GM23248 (cell line): ENCODE data around the gene USF2. TPM values are rescaled to one million over a fixed set of nuclear protein-coding genes. Genes with fewer than 3 reads are reported as not detected.

Experiments
- DNase-seq: peaks from one replicate; pipeline ENCODE4 v3.0.0-alpha.2; 2015
- H2AFZ ChIP-seq: fragments of 200-600 bp; sonication (generic); 2 replicates; pipeline ENCODE4 v1.6.1; 2016; ENCODE audit warnings: antibody characterized with exemption
- H3F3A ChIP-seq: fragments of 200-600 bp; sonication (generic); 2 replicates; pipeline ENCODE4 v1.6.1; 2016; ENCODE audit warnings: mild to moderate bottlenecking, antibody characterized with exemption, mixed run types; ENCODE audit not compliant: insufficient read depth
- H3K27ac ChIP-seq: fragments of 200-600 bp; sonication (generic); 2 replicates; pipeline ENCODE4 v1.5.1; 2016; ENCODE audit warnings: mild to moderate bottlenecking
- H3K27me3 ChIP-seq: fragments of 200-600 bp; sonication (generic); replicated peaks from 2 replicates; pipeline ENCODE4 v1.6.1; 2016; ENCODE audit warnings: mild to moderate bottlenecking; ENCODE audit not compliant: insufficient read depth
- H3K36me3 ChIP-seq: fragments of 200-600 bp; sonication (generic); 2 replicates; pipeline ENCODE4 v1.6.1; 2016; ENCODE audit warnings: low read depth, mild to moderate bottlenecking
- H3K4me1 ChIP-seq: fragments of 200-600 bp; sonication (generic); 2 replicates; pipeline ENCODE4 v1.6.1; 2016; ENCODE audit warnings: mild to moderate bottlenecking; ENCODE audit not compliant: insufficient read depth
- H3K4me2 ChIP-seq: fragments of 200-600 bp; sonication (generic); one replicate; pipeline ENCODE4 v1.6.1; 2016; ENCODE audit warnings: mild to moderate bottlenecking; ENCODE audit not compliant: unreplicated experiment
- H3K4me3 ChIP-seq: fragments of 200-600 bp; sonication (generic); 2 replicates; pipeline ENCODE4 v1.5.1; 2016; ENCODE audit warnings: mild to moderate bottlenecking
- H3K79me2 ChIP-seq: fragments of 200-600 bp; sonication (generic); 2 replicates; pipeline ENCODE4 v1.6.1; 2016; ENCODE audit warnings: mild to moderate bottlenecking; ENCODE audit not compliant: insufficient read depth
- H3K9ac ChIP-seq: fragments of 200-600 bp; sonication (generic); 2 replicates; pipeline ENCODE4 v1.6.1; 2016; ENCODE audit warnings: mild to moderate bottlenecking
- H3K9me2 ChIP-seq: fragments of 200-600 bp; sonication (generic); 2 replicates; pipeline ENCODE4 v1.6.1; 2016; ENCODE audit warnings: mixed run types, mild to moderate bottlenecking, moderate library complexity; ENCODE audit not compliant: insufficient read depth
- H3K9me3 ChIP-seq: fragments of 200-600 bp; sonication (generic); one replicate; pipeline ENCODE4 v1.6.1; 2017; ENCODE audit warnings: low read depth
- H4K20me1 ChIP-seq: fragments of 200-600 bp; sonication (generic); 2 replicates; pipeline ENCODE4 v1.6.0; 2016; ENCODE audit not compliant: insufficient read depth
- EZH2 ChIP-seq: fragments of 200-600 bp; sonication (generic); IDR thresholded peaks from 2 replicates; pipeline ENCODE4 v1.6.1; 2018; ENCODE audit warnings: antibody characterized with exemption, mild to moderate bottlenecking; ENCODE audit not compliant: insufficient read depth, poor library complexity, severe bottlenecking
- EZH2phosphoT487 ChIP-seq: fragments of 200-600 bp; sonication (generic); IDR thresholded peaks from 2 replicates; pipeline ENCODE4 v1.6.1; 2018; ENCODE audit warnings: antibody characterized with exemption, moderate library complexity, mild to moderate bottlenecking, low read depth; ENCODE audit not compliant: insufficient read depth
- WGBS, 2 experiments: methylation state at CpG; one replicate each; pipeline ENCODE4 v1.1.6; 2015 to 2017; ENCODE audit warnings: low lambda C conversion rate in 2 of 2, low coverage in 1 of 2; ENCODE audit errors: missing lambda C conversion rate in 2 of 2; 5-methylcytosine and 5-hydroxymethylcytosine counted together
- in situ Hi-C: fragments of 300-500 bp; cut with MboI; formaldehyde crosslinking; loops from 2 replicates; pipeline ENCODE4 v1.15.0; 2020
- polyA plus RNA-seq: library from polyadenylated mRNA; unstranded; fragments of >200 nt; fragmentation: Nextera tagmentation; extraction: Ambion mirVana; gene quantifications from 2 replicates; pipeline ENCODE4 v1.2.1, GENCODE V29; 2016
- total RNA-seq: library from RNA; depleted of rRNA; stranded (reverse); fragments of >200 nt; shearing (Covaris generic); gene quantifications from 2 replicates; pipeline ENCODE4 v1.2.3, GENCODE V29; 2014

USF2 gene
- total and polyA plus RNA-seq, 2 experiments from 2014 or later: 10.4 to 64.6 TPM

DNA sequence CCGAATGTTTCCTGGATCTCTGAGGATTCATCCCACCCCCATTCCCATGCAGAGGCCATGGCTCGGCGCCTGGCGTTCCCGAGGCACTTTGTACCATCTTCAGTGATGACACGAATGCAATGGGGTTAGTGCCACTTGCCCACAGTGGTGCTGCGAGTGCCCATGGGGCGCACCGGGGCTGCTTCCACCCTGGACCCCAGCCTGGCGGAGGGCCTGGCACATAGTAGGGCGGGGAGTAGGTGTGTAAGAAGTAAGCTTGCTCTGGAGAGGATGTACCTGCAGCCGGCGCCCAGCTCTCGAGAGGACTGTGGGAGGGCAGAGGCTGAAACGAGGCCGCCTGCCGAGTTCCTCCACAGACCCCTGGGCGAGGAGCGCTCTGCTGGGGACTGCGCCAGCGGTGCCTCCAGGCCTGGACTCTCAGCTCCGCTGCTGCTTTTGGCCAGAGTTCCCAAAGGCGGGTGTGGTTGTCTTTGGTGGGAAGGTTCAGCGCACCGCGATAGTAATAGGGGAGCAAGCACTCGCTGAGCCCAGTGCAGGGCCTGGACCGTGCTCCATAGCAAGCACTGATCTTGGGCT lies 8.0 kb downstream of the USF2 start:
- H3K9me2 ChIP-seq: no peaks in the 10 kb centered on the region
- H3K9ac ChIP-seq: no peak overlapping the region
- WGBS, 2 experiments: 96 to 97% methylated on average over 28 of the region's 28 CpGs
- TF ChIP-seq EZH2phosphoT487: no peak
- TF ChIP-seq EZH2: no peak
- H3K27ac ChIP-seq: no peak overlapping the region
- no peaks in the 10 kb centered on the region for H4K20me1 ChIP-seq
- no peaks in the 10 kb centered on the region for H3K9me3 ChIP-seq
- in situ Hi-C loops: no loop called here
- no peaks in the 10 kb centered on the region for H3K79me2 ChIP-seq
- H3K4me2 ChIP-seq: no peak overlapping the region
- DNase-seq: no peak
- H3F3A ChIP-seq: 0 out of 2 replicates have a peak, but pooled peaks cover 7% of the 10 kb centered on the region
- no peaks in the 10 kb centered on the region for H3K4me1 ChIP-seq
- H2AFZ ChIP-seq: no peak overlapping the region
- no peaks in the 10 kb centered on the region; the same call in 1 of the 2 replicates for H3K27me3 ChIP-seq
- no peak overlapping the region for H3K4me3 ChIP-seq
- H3K36me3 ChIP-seq: peaks cover 4% of the 10 kb centered on the region; the same call in 1 of the 2 replicates

DNA sequence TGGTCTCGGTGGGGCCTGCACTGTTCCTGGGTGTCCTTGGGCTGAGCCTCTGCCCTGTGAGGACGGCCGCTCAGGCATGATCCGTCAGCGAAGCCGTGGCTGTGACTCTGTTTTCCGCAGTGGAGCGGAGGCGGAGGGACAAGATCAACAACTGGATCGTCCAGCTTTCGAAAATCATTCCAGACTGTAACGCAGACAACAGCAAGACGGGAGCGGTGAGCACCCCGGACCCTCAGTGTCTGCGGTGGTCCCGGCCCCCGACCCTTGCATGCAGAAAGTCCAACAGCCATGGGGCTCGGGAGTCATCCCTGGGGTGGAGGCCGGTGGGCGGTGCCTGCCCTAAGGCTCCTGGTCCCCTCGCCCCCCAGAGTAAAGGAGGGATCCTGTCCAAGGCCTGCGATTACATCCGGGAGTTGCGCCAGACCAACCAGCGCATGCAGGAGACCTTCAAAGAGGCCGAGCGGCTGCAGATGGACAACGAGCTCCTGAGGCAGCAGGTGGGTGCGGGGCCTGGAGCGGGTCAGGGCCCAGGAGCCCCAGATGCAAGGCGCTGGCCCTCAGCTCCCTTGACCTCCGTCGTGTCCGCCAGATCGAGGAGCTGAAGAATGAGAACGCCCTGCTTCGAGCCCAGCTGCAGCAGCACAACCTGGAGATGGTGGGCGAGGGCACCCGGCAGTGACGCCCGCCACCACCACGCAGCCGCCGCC lies 10.0 kb downstream of the USF2 start:
- Histone ChIP-seq H3K4me1 (no peaks in the 10 kb centered on the region), H3K27ac (no peak overlapping the region), H3K36me3 (peaks cover 4% of the 10 kb centered on the region; the same call in 1 of the 2 replicates), H3F3A (0 out of 2 replicates have a peak, but pooled peaks cover 7% of the 10 kb centered on the region), H3K9me3 (no peaks in the 10 kb centered on the region), H4K20me1 (no peaks in the 10 kb centered on the region), H2AFZ (no peak overlapping the region), H3K27me3 (peaks cover 6% of the 10 kb centered on the region; the same call in 1 of the 2 replicates), H3K9me2 (no peaks in the 10 kb centered on the region), H3K4me3 (no peak overlapping the region), H3K79me2 (no peaks in the 10 kb centered on the region), H3K9ac (no peak overlapping the region), H3K4me2 (no peak overlapping the region)
- no peak for DNase-seq
- in situ Hi-C loops: no loop called here
- 91 to 92% methylated on average over 44 to 45 of the region's 45 CpGs for whole genome bisulfite sequencing, 2 experiments
- TF ChIP-seq EZH2phosphoT487 (no peak), EZH2 (no peak)

DNA sequence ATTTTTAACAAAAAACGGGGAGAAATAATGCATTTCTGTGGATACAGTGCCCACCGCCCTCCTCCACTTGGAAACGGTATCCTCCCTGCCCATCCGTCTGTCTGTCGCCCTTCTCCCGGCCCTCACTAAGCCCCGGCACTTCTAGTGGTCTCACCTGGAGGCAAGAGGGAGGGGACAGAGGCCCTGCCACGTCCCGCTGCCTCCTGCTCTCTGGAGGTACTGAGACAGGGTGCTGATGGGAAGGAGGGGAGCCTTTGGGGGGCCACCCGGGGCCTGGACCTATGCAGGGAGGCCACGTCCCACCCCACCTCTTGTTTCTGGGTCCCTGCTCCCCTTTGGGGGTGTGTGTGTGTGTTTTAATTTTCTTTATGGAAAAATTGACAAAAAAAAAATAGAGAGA lies 10.6 kb downstream of the USF2 start:
- H3K4me2 ChIP-seq: no peak overlapping the region
- peaks cover 6% of the 10 kb centered on the region; the same call in 1 of the 2 replicates for H3K27me3 ChIP-seq
- no peaks in the 10 kb centered on the region for H3K4me1 ChIP-seq
- no peaks in the 10 kb centered on the region for H3K9me2 ChIP-seq
- H3K4me3 ChIP-seq: no peak overlapping the region
- H3K79me2 ChIP-seq: no peaks in the 10 kb centered on the region
- H3K9me3 ChIP-seq: no peaks in the 10 kb centered on the region
- H3F3A ChIP-seq: 0 out of 2 replicates have a peak, but pooled peaks cover 7% of the 10 kb centered on the region
- in situ Hi-C loops: no loop called here
- no peak for DNase-seq
- H4K20me1 ChIP-seq: no peaks in the 10 kb centered on the region
- 74 to 78% methylated on average over 11 of the region's 11 CpGs for WGBS, 2 experiments
- TF ChIP-seq EZH2phosphoT487: no peak
- no peak overlapping the region for H3K27ac ChIP-seq
- no peak overlapping the region for H2AFZ ChIP-seq
- H3K9ac ChIP-seq: no peak overlapping the region
- H3K36me3 ChIP-seq: peaks cover 4% of the 10 kb centered on the region; the same call in 1 of the 2 replicates

DNA sequence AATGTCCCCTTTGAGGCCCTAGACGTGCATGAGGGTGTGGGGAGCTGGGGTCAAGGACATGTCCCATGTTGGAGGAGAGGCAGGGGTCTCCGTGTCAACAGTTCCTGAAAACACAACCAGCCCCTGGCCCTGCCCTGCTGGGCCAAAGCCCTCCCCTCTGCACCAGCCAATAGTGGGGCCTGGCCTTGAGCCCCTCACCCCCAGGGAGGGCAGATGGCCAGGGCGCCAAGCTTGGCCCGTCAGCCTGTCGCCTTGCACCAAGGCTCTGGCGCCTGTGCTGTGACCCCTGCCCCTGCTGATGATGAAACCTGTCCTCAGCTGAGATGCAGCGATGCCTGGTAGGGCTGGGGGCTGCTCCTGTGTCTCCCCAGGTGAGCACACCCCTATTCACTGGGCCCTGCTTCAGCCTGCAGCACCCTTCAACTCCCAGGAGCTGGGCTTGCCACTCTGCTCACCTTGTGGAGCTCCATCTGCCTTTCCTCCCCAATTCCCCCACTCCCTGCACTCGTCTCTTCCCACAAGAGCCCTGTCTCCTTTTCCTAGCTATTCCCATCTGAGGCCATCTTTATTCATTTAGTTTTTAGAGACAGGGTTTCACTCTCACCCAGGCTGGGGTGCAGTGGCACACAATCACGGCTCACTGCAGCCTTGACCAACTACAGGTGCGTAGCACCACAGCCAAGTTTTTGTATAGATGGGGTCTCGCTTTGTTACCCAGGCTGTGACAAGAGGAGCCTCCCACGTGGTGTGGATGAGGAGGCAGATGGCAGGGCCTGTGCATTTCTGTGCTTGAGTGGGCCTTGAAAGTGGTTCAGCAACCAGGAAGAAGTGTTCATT lies 11.4 kb downstream of the USF2 start:
- no peak for DNase-seq
- 0 out of 2 replicates have a peak, but pooled peaks cover 7% of the 10 kb centered on the region for H3F3A ChIP-seq
- TF ChIP-seq EZH2: no peak
- no peak for TF ChIP-seq EZH2phosphoT487
- no peaks in the 10 kb centered on the region for H3K9me2 ChIP-seq
- H3K9ac ChIP-seq: no peak overlapping the region
- in situ Hi-C loops: no loop called here
- no peaks in the 10 kb centered on the region for H3K4me1 ChIP-seq
- peaks cover 6% of the 10 kb centered on the region; the same call in 1 of the 2 replicates for H3K27me3 ChIP-seq
- no peaks in the 10 kb centered on the region for H3K9me3 ChIP-seq
- no peak overlapping the region for H2AFZ ChIP-seq
- no peaks in the 10 kb centered on the region for H4K20me1 ChIP-seq
- H3K36me3 ChIP-seq: peaks cover 4% of the 10 kb centered on the region; the same call in 1 of the 2 replicates
- no peaks in the 10 kb centered on the region for H3K79me2 ChIP-seq
- no peak overlapping the region for H3K4me2 ChIP-seq
- H3K27ac ChIP-seq: no peak overlapping the region
- H3K4me3 ChIP-seq: no peak overlapping the region
- 69 to 70% methylated on average over 11 to 12 of the region's 12 CpGs for WGBS, 2 experiments
